MM.1S (cell line): Measurements from ENCODE around the gene CLPTM1.

ENCODE experiments used
- DNase-seq: peaks from one replicate; pipeline ENCODE4 v3.0.0-alpha.2; 2015
- H2AFZ ChIP-seq: fragments of 300-600 bp; sonication (generic); 2 replicates; pipeline ENCODE4 v1.6.0; 2016; ENCODE audit warnings: antibody characterized with exemption, low read length
- H3F3A ChIP-seq: fragments of 300-600 bp; sonication (generic); 2 replicates; pipeline ENCODE4 v1.6.1; 2016; ENCODE audit warnings: mild to moderate bottlenecking, antibody characterized with exemption, low read length, moderate library complexity, mixed read lengths; ENCODE audit not compliant: insufficient read depth
- H3K27ac ChIP-seq: fragments of 300-600 bp; sonication (generic); 2 replicates; pipeline ENCODE4 v1.5.1; 2016; ENCODE audit warnings: mild to moderate bottlenecking, low read length
- H3K27me3 ChIP-seq: fragments of 300-600 bp; sonication (generic); replicated peaks from 2 replicates; pipeline ENCODE4 v1.6.0; 2016; ENCODE audit warnings: low read length; ENCODE audit not compliant: insufficient read depth
- H3K36me3 ChIP-seq: fragments of 300-600 bp; sonication (generic); replicated peaks from 2 replicates; pipeline ENCODE4 v1.6.1; 2016; ENCODE audit warnings: mild to moderate bottlenecking, low read length, mixed read lengths; ENCODE audit not compliant: insufficient read depth
- H3K4me1 ChIP-seq: fragments of 300-600 bp; sonication (generic); 2 replicates; pipeline ENCODE4 v1.6.1; 2016; ENCODE audit warnings: low read length, mixed read lengths
- H3K4me2 ChIP-seq: fragments of 300-600 bp; sonication (generic); 2 replicates; pipeline ENCODE4 v1.6.0; 2016; ENCODE audit warnings: low read depth, low read length
- H3K4me3 ChIP-seq: fragments of 300-600 bp; sonication (generic); 2 replicates; pipeline ENCODE4 v1.5.1; 2016; ENCODE audit warnings: low read length, mixed read lengths
- H3K79me2 ChIP-seq: fragments of 300-600 bp; sonication (generic); 2 replicates; pipeline ENCODE4 v1.6.1; 2016; ENCODE audit warnings: mixed run types, low read length, mixed read lengths
- H3K9ac ChIP-seq: fragments of 300-600 bp; sonication (generic); 2 replicates; pipeline ENCODE4 v1.6.1; 2016; ENCODE audit warnings: low read length, mixed read lengths
- H3K9me2 ChIP-seq: fragments of 300-600 bp; sonication (generic); replicated peaks from 2 replicates; pipeline ENCODE4 v1.6.1; 2016; ENCODE audit warnings: mild to moderate bottlenecking, low read length, mixed read lengths; ENCODE audit not compliant: insufficient read depth
- H3K9me3 ChIP-seq: fragments of 300-600 bp; sonication (generic); replicated peaks from 2 replicates; pipeline ENCODE4 v1.6.1; 2016; ENCODE audit warnings: mild to moderate bottlenecking, low read length, mixed read lengths; ENCODE audit not compliant: insufficient read depth
- H4K20me1 ChIP-seq: fragments of 300-600 bp; sonication (generic); 2 replicates; pipeline ENCODE4 v1.6.1; 2016; ENCODE audit warnings: mild to moderate bottlenecking, low read length, moderate library complexity, mixed read lengths; ENCODE audit not compliant: insufficient read depth
- EZH2 ChIP-seq: fragments of 300-600 bp; sonication (generic); optimal IDR thresholded peaks from 2 replicates; pipeline ENCODE3; 2017; ENCODE audit warnings: low read depth, mild to moderate bottlenecking, antibody characterized with exemption, low read length, mixed read lengths
- EZH2phosphoT487 ChIP-seq: fragments of 300-600 bp; sonication (generic); IDR thresholded peaks from 2 replicates; pipeline ENCODE4 v1.6.1; 2018; ENCODE audit warnings: antibody characterized with exemption, low read length
- TF ChIP-seq, protein P1 (sequence below): fragments of 300-600 bp; sonication (generic); IDR thresholded peaks from 2 replicates; pipeline ENCODE4 v1.5.1; 2016; ENCODE audit warnings: antibody characterized with exemption, low read length, mixed read lengths

CLPTM1 gene

DNA sequence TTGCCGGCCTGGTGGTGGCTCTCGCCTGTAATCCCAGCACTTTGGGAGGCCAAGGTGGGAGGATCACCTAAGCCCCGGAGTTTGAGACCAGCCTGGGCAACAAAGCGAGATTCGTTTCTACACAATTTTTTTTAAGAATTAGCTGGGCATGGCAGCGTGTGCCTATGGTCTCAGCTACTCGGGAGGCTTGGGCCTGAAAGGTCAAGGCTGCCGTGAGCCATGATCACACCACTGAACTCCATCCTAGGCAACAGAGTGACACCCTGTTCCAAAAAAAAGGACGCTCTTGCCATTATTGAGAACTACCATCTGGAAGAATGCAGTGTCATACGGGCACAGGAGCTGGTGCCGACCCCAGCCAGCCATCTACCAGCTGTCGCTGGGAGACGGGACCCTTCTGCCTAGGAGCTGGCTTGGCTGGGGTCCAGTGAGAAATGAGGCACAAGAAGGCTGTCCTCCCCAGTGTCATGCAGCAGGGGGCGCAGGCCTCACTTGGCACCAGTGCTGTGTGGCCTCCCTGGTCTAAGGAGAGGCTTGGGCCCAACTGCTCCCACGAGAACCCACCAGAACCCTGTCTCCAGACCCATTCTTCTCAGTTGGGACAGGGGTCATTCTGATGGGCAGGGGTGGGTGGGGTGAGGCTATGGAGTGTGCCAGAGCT is 33.8 kb downstream of the CLPTM1 start:
- H3K9me3 ChIP-seq: no peaks in the 10 kb centered on the region
- H2AFZ ChIP-seq: no peak overlapping the region
- no peaks in the 10 kb centered on the region for H3K36me3 ChIP-seq
- H3K9ac ChIP-seq: no peak overlapping the region
- H3K79me2 ChIP-seq: no peaks in the 10 kb centered on the region
- TF ChIP-seq, protein P1, sequence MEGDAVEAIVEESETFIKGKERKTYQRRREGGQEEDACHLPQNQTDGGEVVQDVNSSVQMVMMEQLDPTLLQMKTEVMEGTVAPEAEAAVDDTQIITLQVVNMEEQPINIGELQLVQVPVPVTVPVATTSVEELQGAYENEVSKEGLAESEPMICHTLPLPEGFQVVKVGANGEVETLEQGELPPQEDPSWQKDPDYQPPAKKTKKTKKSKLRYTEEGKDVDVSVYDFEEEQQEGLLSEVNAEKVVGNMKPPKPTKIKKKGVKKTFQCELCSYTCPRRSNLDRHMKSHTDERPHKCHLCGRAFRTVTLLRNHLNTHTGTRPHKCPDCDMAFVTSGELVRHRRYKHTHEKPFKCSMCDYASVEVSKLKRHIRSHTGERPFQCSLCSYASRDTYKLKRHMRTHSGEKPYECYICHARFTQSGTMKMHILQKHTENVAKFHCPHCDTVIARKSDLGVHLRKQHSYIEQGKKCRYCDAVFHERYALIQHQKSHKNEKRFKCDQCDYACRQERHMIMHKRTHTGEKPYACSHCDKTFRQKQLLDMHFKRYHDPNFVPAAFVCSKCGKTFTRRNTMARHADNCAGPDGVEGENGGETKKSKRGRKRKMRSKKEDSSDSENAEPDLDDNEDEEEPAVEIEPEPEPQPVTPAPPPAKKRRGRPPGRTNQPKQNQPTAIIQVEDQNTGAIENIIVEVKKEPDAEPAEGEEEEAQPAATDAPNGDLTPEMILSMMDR: peak; percentile 75
- no peak for TF ChIP-seq EZH2
- H3K4me3 ChIP-seq: no peak overlapping the region
- H3K4me2 ChIP-seq: no peak overlapping the region
- H3K9me2 ChIP-seq: no peaks in the 10 kb centered on the region
- peak; percentile 70 for DNase-seq
- H3F3A ChIP-seq: no peaks in the 10 kb centered on the region
- H3K27ac ChIP-seq: no peak overlapping the region
- H4K20me1 ChIP-seq: no peaks in the 10 kb centered on the region
- no peaks in the 10 kb centered on the region for H3K27me3 ChIP-seq
- no peaks in the 10 kb centered on the region for H3K4me1 ChIP-seq

DNA sequence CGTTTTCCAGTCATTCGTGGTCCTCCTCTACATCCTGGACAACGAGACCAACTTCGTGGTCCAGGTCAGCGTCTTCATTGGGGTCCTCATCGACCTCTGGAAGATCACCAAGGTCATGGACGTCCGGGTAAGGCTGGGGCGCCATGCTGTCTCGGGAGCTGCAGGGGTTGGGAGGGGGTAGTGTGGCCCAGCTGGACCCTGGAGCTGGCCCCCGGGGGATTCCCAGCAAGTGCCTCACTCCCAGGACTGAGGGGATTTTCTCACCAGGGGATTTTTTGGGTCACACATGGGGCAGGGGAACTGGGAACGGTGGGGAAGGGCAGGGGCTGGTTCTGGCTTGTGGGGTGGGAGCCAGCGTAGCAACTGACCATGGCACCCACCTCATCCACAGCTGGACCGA is 35.3 kb downstream of the CLPTM1 start:
- TF ChIP-seq, protein P1: no peak
- TF ChIP-seq EZH2: no peak
- TF ChIP-seq EZH2phosphoT487: no peak
- Histone ChIP-seq H3K4me1 (no peaks in the 10 kb centered on the region), H3K9me3 (no peaks in the 10 kb centered on the region), H3K4me3 (no peak overlapping the region), H3K36me3 (no peaks in the 10 kb centered on the region), H4K20me1 (no peaks in the 10 kb centered on the region), H3K9ac (no peak overlapping the region), H3K27me3 (no peaks in the 10 kb centered on the region), H3K79me2 (no peaks in the 10 kb centered on the region), H2AFZ (no peak overlapping the region), H3K4me2 (no peak overlapping the region), H3K9me2 (no peaks in the 10 kb centered on the region), H3K27ac (no peak overlapping the region), H3F3A (no peaks in the 10 kb centered on the region)
- no peak for DNase-seq

DNA sequence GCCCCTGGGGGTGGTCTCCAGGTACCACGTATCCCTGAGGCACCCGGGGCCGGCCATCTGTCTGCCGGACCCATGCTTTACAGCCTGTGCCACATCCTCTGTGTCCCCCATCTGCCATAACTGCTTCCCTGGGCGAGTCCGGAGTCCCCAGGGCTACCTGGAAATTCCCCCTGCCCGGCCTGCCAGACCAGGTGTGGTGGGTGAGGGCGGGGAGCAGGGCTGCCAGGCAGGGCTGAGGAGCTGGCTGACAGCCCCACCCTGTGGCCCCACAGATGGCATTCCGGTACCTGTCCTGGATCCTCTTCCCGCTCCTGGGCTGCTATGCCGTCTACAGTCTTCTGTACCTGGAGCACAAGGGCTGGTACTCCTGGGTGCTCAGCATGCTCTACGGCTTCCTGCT is 35.8 kb downstream of the CLPTM1 start:
- no peak overlapping the region for H3K9ac ChIP-seq
- H4K20me1 ChIP-seq: no peaks in the 10 kb centered on the region
- H3K27me3 ChIP-seq: no peaks in the 10 kb centered on the region
- H3K79me2 ChIP-seq: no peaks in the 10 kb centered on the region
- H3K9me3 ChIP-seq: no peaks in the 10 kb centered on the region
- no peak overlapping the region for H3K4me2 ChIP-seq
- H3K27ac ChIP-seq: no peak overlapping the region
- no peaks in the 10 kb centered on the region for H3K4me1 ChIP-seq
- H3K4me3 ChIP-seq: no peak overlapping the region
- H3K9me2 ChIP-seq: no peaks in the 10 kb centered on the region
- no peak for DNase-seq
- TF ChIP-seq EZH2phosphoT487: no peak
- no peak for TF ChIP-seq EZH2
- TF ChIP-seq, protein P1: no peak
- no peaks in the 10 kb centered on the region for H3F3A ChIP-seq
- H2AFZ ChIP-seq: no peak overlapping the region
- no peaks in the 10 kb centered on the region for H3K36me3 ChIP-seq
